ENCODE data around the gene DCAF11.

GRCh38 chr14:24146453-24146977, 31.9 kb downstream of the DCAF11 start, which contains the start of gene PSME2:
- no peak for TF ChIP-seq PATZ1 (CRISPR knock-in tag; IDR thresholded peaks at IDR 0.05; ENCODE audit: borderline replicate concordance)
- TF ChIP-seq ZNF70 (CRISPR knock-in tag; IDR thresholded peaks at IDR 0.05), result no peak
- TF ChIP-seq TCF4 (CRISPR knock-in tag; IDR thresholded peaks at IDR 0.05; ENCODE audit: borderline replicate concordance), result no peak
- no peak for TF ChIP-seq ZFP30 (CRISPR knock-in tag; IDR thresholded peaks at IDR 0.05)
- TF ChIP-seq ZFP3 (CRISPR knock-in tag; IDR thresholded peaks at IDR 0.05), result no peak
- no peak for TF ChIP-seq RARB (CRISPR knock-in tag; IDR thresholded peaks at IDR 0.05)
- no peak for TF ChIP-seq PPARA (CRISPR knock-in tag; IDR thresholded peaks at IDR 0.05; ENCODE audit: borderline replicate concordance)
